ENCODE results near the gene FRMD4B.

FRMD4B gene

DNA sequence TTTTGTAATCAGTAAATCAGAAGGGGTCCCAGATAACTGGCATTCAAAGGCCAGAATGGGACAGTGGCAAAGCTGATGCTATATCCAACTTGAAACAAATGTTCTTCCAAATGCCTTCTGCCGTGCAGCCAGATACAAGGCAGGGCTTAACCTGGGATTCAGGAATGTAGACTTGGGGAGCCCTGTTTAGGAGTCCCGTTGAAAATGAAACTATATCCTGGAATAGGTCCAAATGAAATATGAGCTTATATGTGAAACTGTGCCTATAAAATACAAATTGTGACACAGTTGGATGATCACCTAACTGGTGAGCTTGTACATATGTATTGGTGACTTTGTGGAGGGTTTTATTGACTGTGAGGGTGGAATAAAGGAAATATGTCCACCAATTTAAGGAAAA is 28.7 kb downstream of the FRMD4B start:
- ATAC-seq (ENCODE audit: insufficient read depth, low read depth) (no peak), DNase-seq (no peak)
- Histone ChIP-seq H3K4me1 (ENCODE audit: insufficient read depth, low read length) (peaks cover 57% of the 10 kb centered on the region), H3K79me2 (ENCODE audit: insufficient read depth, low read length) (peaks cover 74% of the 10 kb centered on the region), H3K27ac (ENCODE audit: low read length) (0 out of 2 replicates have a peak overlapping the region, but pooled peaks have one; percentile 21), H3K4me2 (ENCODE audit: insufficient read depth, low read length) (no peak overlapping the region), H3K4me3 (ENCODE audit: low read depth in 1 of 2, low read length in 2 of 2) (no peak overlapping the region), H3K27me3 (ENCODE audit: insufficient read depth, low read length, poor library complexity) (no peaks in the 10 kb centered on the region), H3K9me3 (ENCODE audit: insufficient read depth, low read length, severe bottlenecking) (no peaks in the 10 kb centered on the region), H3K36me3 (ENCODE audit: insufficient read depth, low read length) (no peaks in the 10 kb centered on the region), H3K9ac (ENCODE audit: low read depth, low read length) (no peak overlapping the region), H2AFZ (ENCODE audit: low read depth, low read length) (no peak overlapping the region), H4K20me1 (ENCODE audit: insufficient read depth, low read length) (no peaks in the 10 kb centered on the region)
- TF ChIP-seq EZH2 (IDR thresholded peaks at IDR 0.05; ENCODE audit: borderline replicate concordance, low read depth, low read length, severe bottlenecking), result no peak
- TF ChIP-seq, protein P1, sequence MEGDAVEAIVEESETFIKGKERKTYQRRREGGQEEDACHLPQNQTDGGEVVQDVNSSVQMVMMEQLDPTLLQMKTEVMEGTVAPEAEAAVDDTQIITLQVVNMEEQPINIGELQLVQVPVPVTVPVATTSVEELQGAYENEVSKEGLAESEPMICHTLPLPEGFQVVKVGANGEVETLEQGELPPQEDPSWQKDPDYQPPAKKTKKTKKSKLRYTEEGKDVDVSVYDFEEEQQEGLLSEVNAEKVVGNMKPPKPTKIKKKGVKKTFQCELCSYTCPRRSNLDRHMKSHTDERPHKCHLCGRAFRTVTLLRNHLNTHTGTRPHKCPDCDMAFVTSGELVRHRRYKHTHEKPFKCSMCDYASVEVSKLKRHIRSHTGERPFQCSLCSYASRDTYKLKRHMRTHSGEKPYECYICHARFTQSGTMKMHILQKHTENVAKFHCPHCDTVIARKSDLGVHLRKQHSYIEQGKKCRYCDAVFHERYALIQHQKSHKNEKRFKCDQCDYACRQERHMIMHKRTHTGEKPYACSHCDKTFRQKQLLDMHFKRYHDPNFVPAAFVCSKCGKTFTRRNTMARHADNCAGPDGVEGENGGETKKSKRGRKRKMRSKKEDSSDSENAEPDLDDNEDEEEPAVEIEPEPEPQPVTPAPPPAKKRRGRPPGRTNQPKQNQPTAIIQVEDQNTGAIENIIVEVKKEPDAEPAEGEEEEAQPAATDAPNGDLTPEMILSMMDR (IDR thresholded peaks at IDR 0.05; ENCODE audit: borderline replicate concordance, extremely low read depth, low read length, poor library complexity, severe bottlenecking), result no peak

DNA sequence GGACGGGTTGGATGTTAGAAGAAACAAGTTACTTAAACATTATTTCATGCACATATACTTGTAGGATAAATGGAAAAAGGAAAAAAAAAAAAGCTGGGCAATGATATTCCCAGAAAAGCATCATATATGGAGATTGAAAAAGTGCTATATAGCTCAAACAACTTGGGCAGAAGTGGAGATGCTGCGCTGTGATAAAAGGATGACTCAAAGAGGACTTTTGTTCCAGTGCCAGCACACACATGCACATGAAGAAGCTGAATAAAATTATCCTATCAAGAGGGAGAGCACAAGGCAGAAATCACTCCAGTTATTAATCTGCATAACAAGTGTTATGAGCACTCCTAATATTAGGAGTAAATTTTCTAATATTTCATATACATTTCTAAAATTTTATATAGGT is 30.9 kb downstream of the FRMD4B start:
- peaks cover 54% of the 10 kb centered on the region for H3K4me1 ChIP-seq (ENCODE audit: insufficient read depth, low read length)
- H3K9me3 ChIP-seq (ENCODE audit: insufficient read depth, low read length, severe bottlenecking), result no peaks in the 10 kb centered on the region
- H3K27ac ChIP-seq (ENCODE audit: low read length), result no peak overlapping the region; the same call in 1 of the 2 replicates
- H3K79me2 ChIP-seq (ENCODE audit: insufficient read depth, low read length), result peaks cover 76% of the 10 kb centered on the region
- no peak overlapping the region for H3K9ac ChIP-seq (ENCODE audit: low read depth, low read length)
- TF ChIP-seq EZH2 (IDR thresholded peaks at IDR 0.05; ENCODE audit: borderline replicate concordance, low read depth, low read length, severe bottlenecking), result no peak
- TF ChIP-seq, protein P1 (IDR thresholded peaks at IDR 0.05; ENCODE audit: borderline replicate concordance, extremely low read depth, low read length, poor library complexity, severe bottlenecking), result no peak
- no peak overlapping the region for H3K4me3 ChIP-seq (ENCODE audit: low read depth in 1 of 2, low read length in 2 of 2)
- DNase-seq (no peak), ATAC-seq (ENCODE audit: insufficient read depth, low read depth) (no peak)
- no peak overlapping the region for H3K4me2 ChIP-seq (ENCODE audit: insufficient read depth, low read length)
- no peak overlapping the region for H2AFZ ChIP-seq (ENCODE audit: low read depth, low read length)
- no peaks in the 10 kb centered on the region for H4K20me1 ChIP-seq (ENCODE audit: insufficient read depth, low read length)
- no peaks in the 10 kb centered on the region for H3K27me3 ChIP-seq (ENCODE audit: insufficient read depth, low read length, poor library complexity)
- no peaks in the 10 kb centered on the region for H3K36me3 ChIP-seq (ENCODE audit: insufficient read depth, low read length)

DNA sequence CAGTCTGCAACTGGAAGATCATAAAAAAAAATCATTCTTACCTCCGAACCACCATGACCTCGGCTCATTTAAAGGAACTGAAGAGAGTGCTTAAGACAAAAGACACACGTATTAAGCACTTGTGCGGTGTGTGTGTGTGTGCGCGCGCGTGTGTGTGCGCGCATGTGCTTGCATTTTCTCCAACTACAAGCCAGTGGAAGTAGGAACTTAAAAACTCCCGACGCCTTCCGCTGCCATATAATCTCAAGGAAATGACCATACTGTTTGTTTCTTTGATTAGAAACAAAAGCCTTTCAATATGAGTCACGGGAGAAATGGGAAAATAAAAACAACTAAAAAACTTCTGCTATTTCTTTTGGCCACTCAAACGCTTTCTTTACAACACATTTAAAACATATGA is 32.4 kb downstream of the FRMD4B start:
- H3K4me2 ChIP-seq (ENCODE audit: insufficient read depth, low read length), result peak overlapping the region; percentile 65
- H3K27ac ChIP-seq (ENCODE audit: low read length), result peak overlapping the region; percentile 78
- H3K27me3 ChIP-seq (ENCODE audit: insufficient read depth, low read length, poor library complexity), result no peaks in the 10 kb centered on the region
- no peaks in the 10 kb centered on the region for H3K36me3 ChIP-seq (ENCODE audit: insufficient read depth, low read length)
- peaks cover 64% of the 10 kb centered on the region for H3K79me2 ChIP-seq (ENCODE audit: insufficient read depth, low read length)
- H3K9ac ChIP-seq (ENCODE audit: low read depth, low read length), result peak overlapping the region; percentile 58
- TF ChIP-seq, protein P1 (IDR thresholded peaks at IDR 0.05; ENCODE audit: borderline replicate concordance, extremely low read depth, low read length, poor library complexity, severe bottlenecking), result no peak
- TF ChIP-seq EZH2 (IDR thresholded peaks at IDR 0.05; ENCODE audit: borderline replicate concordance, low read depth, low read length, severe bottlenecking), result no peak
- DNase-seq (peak; percentile 68), ATAC-seq (ENCODE audit: insufficient read depth, low read depth) (peak; percentile 71)
- no peaks in the 10 kb centered on the region for H4K20me1 ChIP-seq (ENCODE audit: insufficient read depth, low read length)
- H3K4me1 ChIP-seq (ENCODE audit: insufficient read depth, low read length), result peaks cover 50% of the 10 kb centered on the region
- no peaks in the 10 kb centered on the region for H3K9me3 ChIP-seq (ENCODE audit: insufficient read depth, low read length, severe bottlenecking)
- peak overlapping the region; percentile 65 for H2AFZ ChIP-seq (ENCODE audit: low read depth, low read length)
- H3K4me3 ChIP-seq (ENCODE audit: low read depth in 1 of 2, low read length in 2 of 2), result peak overlapping the region; percentile 35 to 55; a peak in 3 of 4 replicates

Data from DND-41 (cell line).